Keratinocyte (primary cell): Measurements from ENCODE around the gene TMEM119. TPM values are rescaled to one million over a fixed set of nuclear protein-coding genes. Genes with fewer than 3 reads are reported as not detected.

Experiments used
- DNase-seq: peaks from one replicate; pipeline ENCODE4 v3.0.0-alpha.2; 2011; ENCODE audit warnings: low read depth, missing footprints, low spot score
- FAIRE-seq: peaks from 2 replicates; lab custom pipeline; 2011; peaks lifted over from hg19 to GRCh38; lab: Jason Lieb, UNC
- H2AFZ ChIP-seq: 2 replicates; pipeline ENCODE4 v1.6.0; 2012; ENCODE audit warnings: low read length, control low read depth, inconsistent platforms; ENCODE audit not compliant: control insufficient read depth
- H3K27ac ChIP-seq: 2 replicates; pipeline ENCODE4 v1.5.1; 2011; ENCODE audit warnings: low read length; ENCODE audit not compliant: control insufficient read depth, insufficient read depth
- H3K27me3 ChIP-seq: 3 replicates; pipeline ENCODE4 v1.6.0; 2011; ENCODE audit warnings: low read length; ENCODE audit not compliant: control insufficient read depth, insufficient read depth; ENCODE audit errors: extremely low read depth
- H3K36me3 ChIP-seq, 2 experiments: 2 replicates in 1 of 2; 3 replicates in 1 of 2; pipeline ENCODE4 v1.5.1; 2011; ENCODE audit warnings: low read length in 2 of 2, mild to moderate bottlenecking in 1 of 2; ENCODE audit not compliant: control insufficient read depth in 2 of 2, insufficient read depth in 2 of 2; ENCODE audit errors: extremely low read depth in 1 of 2
- H3K4me1 ChIP-seq: 3 replicates; pipeline ENCODE4 v1.5.1; 2011; ENCODE audit warnings: low read length; ENCODE audit not compliant: control insufficient read depth, insufficient read depth; ENCODE audit errors: extremely low read depth
- H3K4me2 ChIP-seq: 3 replicates; pipeline ENCODE4 v1.6.0; 2011; ENCODE audit warnings: low read depth, low read length; ENCODE audit not compliant: control insufficient read depth, insufficient read depth; ENCODE audit errors: extremely low read depth
- H3K4me3 ChIP-seq, 3 experiments: fragments of 200-600 bp in 1 of 3; sonication (generic) in 1 of 3; 2 replicates in 2 of 3; 3 replicates in 1 of 3; pipeline ENCODE4 v1.5.1; 2011 to 2016; ENCODE audit warnings: low read length in 3 of 3, mild to moderate bottlenecking in 3 of 3, control low read depth in 2 of 3, inconsistent platforms in 1 of 3, low read depth in 1 of 3, mixed read lengths in 1 of 3, mixed run types in 1 of 3, moderate library complexity in 1 of 3; ENCODE audit not compliant: control insufficient read depth in 2 of 3, insufficient read depth in 2 of 3; ENCODE audit errors: extremely low read depth in 1 of 3
- H3K79me2 ChIP-seq: 2 replicates; pipeline ENCODE4 v1.6.0; 2012; ENCODE audit warnings: low read length; ENCODE audit not compliant: control insufficient read depth, insufficient read depth
- H3K9ac ChIP-seq: 3 replicates; pipeline ENCODE4 v1.6.0; 2011; ENCODE audit warnings: low read length; ENCODE audit not compliant: control insufficient read depth, insufficient read depth; ENCODE audit errors: extremely low read depth
- H3K9me1 ChIP-seq: 3 replicates; pipeline ENCODE4 v1.6.0; 2011; ENCODE audit warnings: low read length; ENCODE audit not compliant: control insufficient read depth, insufficient read depth; ENCODE audit errors: extremely low read depth
- H3K9me3 ChIP-seq: 2 replicates; pipeline ENCODE4 v1.5.1; 2012; ENCODE audit warnings: low read depth, low read length; ENCODE audit not compliant: control insufficient read depth
- H4K20me1 ChIP-seq: 3 replicates; pipeline ENCODE4 v1.6.0; 2011; ENCODE audit warnings: low read length; ENCODE audit not compliant: control insufficient read depth, insufficient read depth; ENCODE audit errors: extremely low read depth
- EZH2 ChIP-seq: IDR thresholded peaks from one replicate; pipeline ENCODE4 v1.6.1; 2012; ENCODE audit warnings: inconsistent platforms, mild to moderate bottlenecking, low read length, moderate library complexity
- dilution Hi-C: fragments of 300-500 bp; cut with MboI; formaldehyde crosslinking; loops from one replicate; pipeline ENCODE4 v1.7.0; 2020; ENCODE audit warnings: low sequenced_read_pairs; ENCODE audit not compliant: extremely low pct_ligation_motif_present
- polyA plus RNA-seq, 5 experiments: library from polyadenylated mRNA; depleted of rRNA in 3 of 5; stranded (reverse) in 3 of 5; stranded (forward) in 1 of 5; unstranded in 1 of 5; fragments of >200 nt; gene quantifications; 1 replicate in 1 of 5; 2 replicates in 3 of 5; 3 replicates in 1 of 5; pipeline versions ENCODE4 v1.2.1 to v1.2.3, GENCODE V29; 2011 to 2012; ENCODE audit warnings: missing spikeins in 2 of 5, low read depth in 1 of 5, low replicate concordance in 1 of 5
- TF ChIP-seq, protein P1 (sequence below), 3 experiments: IDR thresholded peaks in 1 of 3; conservative IDR thresholded peaks in 1 of 3; optimal IDR thresholded peaks in 1 of 3; 2 replicates in 2 of 3; 3 replicates in 1 of 3; pipeline versions ENCODE3 to v1.5.1; 2011; ENCODE audit warnings: low read length in 3 of 3, mild to moderate bottlenecking in 3 of 3, moderate library complexity in 2 of 3, control low read depth in 1 of 3, inconsistent platforms in 1 of 3; ENCODE audit not compliant: insufficient read depth in 2 of 3; ENCODE audit errors: extremely low read depth in 1 of 3

The TMEM119 gene
- polyA plus RNA-seq, 1 donor (not counting 4 experiments of a cell fraction or from before 2014, with no cell fraction given), result not detected

DNA sequence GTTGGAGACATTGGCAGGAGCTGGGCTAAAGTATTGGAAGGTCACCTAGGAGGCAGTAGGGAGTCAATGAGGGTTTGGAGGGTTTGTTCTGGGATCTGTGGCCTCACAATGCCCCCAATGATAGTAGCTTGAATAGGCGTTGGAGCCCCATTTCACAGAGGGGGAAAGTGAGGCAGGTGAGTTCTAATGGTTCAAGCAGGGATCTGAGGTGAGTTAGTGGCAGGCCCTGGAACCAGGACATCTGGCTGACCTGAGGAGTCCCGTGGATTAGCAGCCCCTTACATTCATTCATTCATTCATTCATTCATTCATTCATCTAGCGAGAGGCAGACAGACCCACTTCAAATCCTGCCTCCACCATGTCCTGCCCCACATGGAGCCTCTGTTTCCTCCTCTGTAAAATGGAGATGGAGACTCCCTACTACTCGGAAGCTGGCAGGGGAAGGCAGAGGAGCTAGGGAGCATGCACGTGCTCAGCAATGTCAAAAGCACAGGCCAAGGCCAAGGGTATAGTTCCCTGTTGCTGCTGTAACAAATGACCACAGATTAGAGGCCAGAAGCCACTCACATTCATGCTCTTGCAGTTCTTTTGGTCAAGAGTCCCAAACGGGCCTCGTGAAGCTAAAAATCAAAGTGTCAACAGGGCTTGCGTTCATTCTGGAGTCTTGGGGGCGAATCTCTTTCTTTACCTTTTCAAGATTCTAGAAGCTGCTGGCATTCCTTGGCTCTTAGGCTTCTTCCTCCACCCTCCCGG, 2.2 kb upstream of the TMEM119 start:
- H4K20me1 ChIP-seq, result no peaks in the 10 kb centered on the region
- H3K36me3 ChIP-seq, result no peaks in the 10 kb centered on the region
- no peaks in the 10 kb centered on the region for H3K9me3 ChIP-seq
- no peak overlapping the region for H3K4me2 ChIP-seq
- H3K9ac ChIP-seq, result no peak overlapping the region
- DNase-seq, result no peak
- no peak overlapping the region for H3K4me3 ChIP-seq
- no peak overlapping the region for H3K27ac ChIP-seq
- H3K79me2 ChIP-seq, result no peaks in the 10 kb centered on the region
- dilution Hi-C loops, result no loop called here
- FAIRE-seq, result no peak
- TF ChIP-seq, protein P1, sequence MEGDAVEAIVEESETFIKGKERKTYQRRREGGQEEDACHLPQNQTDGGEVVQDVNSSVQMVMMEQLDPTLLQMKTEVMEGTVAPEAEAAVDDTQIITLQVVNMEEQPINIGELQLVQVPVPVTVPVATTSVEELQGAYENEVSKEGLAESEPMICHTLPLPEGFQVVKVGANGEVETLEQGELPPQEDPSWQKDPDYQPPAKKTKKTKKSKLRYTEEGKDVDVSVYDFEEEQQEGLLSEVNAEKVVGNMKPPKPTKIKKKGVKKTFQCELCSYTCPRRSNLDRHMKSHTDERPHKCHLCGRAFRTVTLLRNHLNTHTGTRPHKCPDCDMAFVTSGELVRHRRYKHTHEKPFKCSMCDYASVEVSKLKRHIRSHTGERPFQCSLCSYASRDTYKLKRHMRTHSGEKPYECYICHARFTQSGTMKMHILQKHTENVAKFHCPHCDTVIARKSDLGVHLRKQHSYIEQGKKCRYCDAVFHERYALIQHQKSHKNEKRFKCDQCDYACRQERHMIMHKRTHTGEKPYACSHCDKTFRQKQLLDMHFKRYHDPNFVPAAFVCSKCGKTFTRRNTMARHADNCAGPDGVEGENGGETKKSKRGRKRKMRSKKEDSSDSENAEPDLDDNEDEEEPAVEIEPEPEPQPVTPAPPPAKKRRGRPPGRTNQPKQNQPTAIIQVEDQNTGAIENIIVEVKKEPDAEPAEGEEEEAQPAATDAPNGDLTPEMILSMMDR (optimal IDR thresholded peaks at IDR 0.05 in 1 of 3, IDR thresholded peaks at IDR 0.05 in 1 of 3, conservative IDR thresholded peaks at IDR 0.05 in 1 of 3; ENCODE audit: extremely low read depth in 1 of 3, insufficient read depth in 2 of 3, low read length in 3 of 3), result no peak
- no peak for TF ChIP-seq EZH2
- H3K27me3 ChIP-seq, result peaks cover 16% of the 10 kb centered on the region
- no peaks in the 10 kb centered on the region for H3K4me1 ChIP-seq
- no peaks in the 10 kb centered on the region for H3K9me1 ChIP-seq
- no peak overlapping the region for H2AFZ ChIP-seq

DNA sequence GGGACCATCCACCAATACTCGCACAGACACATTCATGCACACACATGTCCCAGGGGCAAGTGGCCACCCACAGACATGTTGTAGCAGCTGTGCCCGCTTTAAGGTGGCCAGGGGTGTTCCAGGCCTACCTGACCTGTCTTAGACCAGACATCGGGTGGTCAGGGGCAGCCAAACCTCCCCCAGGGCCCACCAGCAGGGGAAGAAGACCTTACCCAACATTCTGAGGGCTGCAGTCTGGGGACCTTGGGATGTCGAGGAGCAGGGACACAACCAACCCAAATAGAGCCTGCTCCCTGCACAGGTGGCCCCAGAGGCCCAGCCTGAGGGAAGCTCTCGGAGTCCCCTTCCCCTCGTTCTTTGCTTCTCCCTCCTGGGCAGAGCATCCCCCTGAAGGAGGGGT, 1.7 kb upstream of the TMEM119 start:
- H3K27ac ChIP-seq, result no peak overlapping the region
- peaks cover 10% of the 10 kb centered on the region for H3K27me3 ChIP-seq
- H3K9me3 ChIP-seq, result no peaks in the 10 kb centered on the region
- no peaks in the 10 kb centered on the region for H4K20me1 ChIP-seq
- H3K4me2 ChIP-seq, result no peak overlapping the region
- no peak overlapping the region for H3K9ac ChIP-seq
- H3K79me2 ChIP-seq, result no peaks in the 10 kb centered on the region
- no peak overlapping the region for H3K4me3 ChIP-seq
- H3K4me1 ChIP-seq, result no peaks in the 10 kb centered on the region
- DNase-seq, result no peak
- no peaks in the 10 kb centered on the region for H3K9me1 ChIP-seq
- TF ChIP-seq, protein P1 (optimal IDR thresholded peaks at IDR 0.05 in 1 of 3, IDR thresholded peaks at IDR 0.05 in 1 of 3, conservative IDR thresholded peaks at IDR 0.05 in 1 of 3; ENCODE audit: extremely low read depth in 1 of 3, insufficient read depth in 2 of 3, low read length in 3 of 3), result no peak
- no peak for TF ChIP-seq EZH2
- no peak overlapping the region for H2AFZ ChIP-seq
- FAIRE-seq, result no peak
- no peaks in the 10 kb centered on the region for H3K36me3 ChIP-seq
- dilution Hi-C loops, result no loop called here
